Muscle of back (tissue), 11 donors: ENCODE results near the gene RIPK4. TPM values are rescaled to one million over a fixed set of nuclear protein-coding genes. Genes with fewer than 3 reads are reported as not detected.
"Not testable (repeated sequence)": the region's sequence is repeated elsewhere in the genome, so short reads cannot be mapped to it uniquely, and the experiment has no call there.

Experiments used
- DNase-seq, 3 donors: peaks; one replicate each; pipeline versions ENCODE4 v3.0.0 to v3.0.0-alpha.2; 2013
- polyA plus RNA-seq, 10 donors: library from polyadenylated mRNA; unstranded; fragments of 120-200 nt; gene quantifications; one replicate each; pipeline ENCODE4 v1.2.1, GENCODE V29; 2013; ENCODE audit not compliant: insufficient read length in 10 of 10

The RIPK4 gene
- polyA plus RNA-seq, 10 donors, result 0.15 to 3.1 (median 0.26) TPM

DNA sequence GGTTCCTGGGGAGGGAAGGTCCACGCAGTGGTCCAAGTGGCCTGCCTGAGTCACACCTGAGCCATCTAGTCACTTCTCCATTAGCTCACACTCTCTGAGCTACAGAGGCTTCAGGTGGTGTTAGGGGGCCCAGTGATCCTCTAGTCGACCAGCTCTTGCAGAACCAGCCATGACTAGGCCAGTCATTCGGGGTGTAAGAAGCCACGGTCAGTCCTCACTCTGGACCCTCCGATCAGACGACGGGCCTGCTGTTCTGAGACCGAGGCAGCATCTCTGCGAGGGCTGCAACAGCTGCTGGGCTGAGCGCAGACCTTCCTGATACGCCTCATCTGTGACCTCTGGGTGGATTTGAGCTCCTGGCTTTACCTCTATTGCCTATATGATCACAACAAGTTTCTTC lies 68.8 kb downstream of the RIPK4 start:
- DNase-seq, result no peak

DNA sequence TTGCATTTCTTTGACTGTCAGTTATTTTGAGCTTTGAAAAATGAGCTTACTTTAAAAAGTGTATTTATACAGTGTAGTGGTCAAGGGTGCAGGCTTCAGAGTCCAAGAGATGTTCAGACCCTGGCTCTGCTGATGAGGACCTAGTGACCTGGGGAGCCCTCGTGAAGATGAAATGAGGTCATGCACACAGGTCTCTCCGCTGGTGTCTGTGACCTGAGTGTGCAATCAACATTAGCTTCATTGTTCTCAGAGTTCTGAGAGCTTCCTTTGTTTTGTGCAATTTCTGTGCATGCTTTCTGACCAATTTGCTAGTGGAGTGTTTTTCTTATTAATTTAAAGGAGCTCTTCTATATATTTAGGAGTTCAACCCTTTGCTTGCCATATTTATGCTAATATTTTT lies 71.3 kb downstream of the RIPK4 start:
- DNase-seq, result no peak

DNA sequence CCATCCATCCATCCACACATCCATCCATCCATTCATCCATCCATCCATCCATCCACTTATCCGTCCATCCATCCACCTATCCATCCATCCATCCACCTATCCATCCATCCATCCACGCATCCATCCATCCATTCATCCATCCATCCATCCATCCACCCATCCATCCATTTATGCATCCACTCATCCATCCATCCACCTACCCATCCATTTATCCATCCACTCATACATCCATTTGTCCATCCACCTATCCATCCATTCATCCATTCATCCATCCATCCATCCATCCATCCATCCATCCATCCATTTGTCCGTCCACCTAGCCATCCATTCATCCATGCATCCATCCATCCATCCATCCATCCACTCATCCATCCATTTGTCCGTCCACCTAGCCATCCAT lies 72.8 kb downstream of the RIPK4 start:
- not testable (repeated sequence) for DNase-seq

DNA sequence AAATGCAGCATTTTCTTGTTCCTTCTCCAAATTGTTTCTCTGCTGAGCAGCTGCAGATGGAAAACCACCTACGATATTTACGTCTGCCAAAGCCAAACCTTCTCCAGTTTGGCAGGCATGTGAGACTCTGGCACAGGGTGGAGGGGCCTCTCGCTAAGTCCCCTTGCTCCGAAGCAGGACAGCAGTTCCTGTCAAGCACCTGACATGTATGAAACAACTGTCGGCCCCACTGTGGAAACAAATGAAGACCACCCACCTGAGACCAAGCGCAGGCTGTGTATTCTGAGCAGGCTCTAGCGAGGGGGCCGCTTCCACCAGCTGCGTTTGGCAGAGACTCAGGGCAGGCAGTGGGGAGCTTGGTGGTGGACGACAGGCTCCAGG lies 74.7 kb downstream of the RIPK4 start:
- peak in 2 of 3 donors; percentile 16 to 61 for DNase-seq

DNA sequence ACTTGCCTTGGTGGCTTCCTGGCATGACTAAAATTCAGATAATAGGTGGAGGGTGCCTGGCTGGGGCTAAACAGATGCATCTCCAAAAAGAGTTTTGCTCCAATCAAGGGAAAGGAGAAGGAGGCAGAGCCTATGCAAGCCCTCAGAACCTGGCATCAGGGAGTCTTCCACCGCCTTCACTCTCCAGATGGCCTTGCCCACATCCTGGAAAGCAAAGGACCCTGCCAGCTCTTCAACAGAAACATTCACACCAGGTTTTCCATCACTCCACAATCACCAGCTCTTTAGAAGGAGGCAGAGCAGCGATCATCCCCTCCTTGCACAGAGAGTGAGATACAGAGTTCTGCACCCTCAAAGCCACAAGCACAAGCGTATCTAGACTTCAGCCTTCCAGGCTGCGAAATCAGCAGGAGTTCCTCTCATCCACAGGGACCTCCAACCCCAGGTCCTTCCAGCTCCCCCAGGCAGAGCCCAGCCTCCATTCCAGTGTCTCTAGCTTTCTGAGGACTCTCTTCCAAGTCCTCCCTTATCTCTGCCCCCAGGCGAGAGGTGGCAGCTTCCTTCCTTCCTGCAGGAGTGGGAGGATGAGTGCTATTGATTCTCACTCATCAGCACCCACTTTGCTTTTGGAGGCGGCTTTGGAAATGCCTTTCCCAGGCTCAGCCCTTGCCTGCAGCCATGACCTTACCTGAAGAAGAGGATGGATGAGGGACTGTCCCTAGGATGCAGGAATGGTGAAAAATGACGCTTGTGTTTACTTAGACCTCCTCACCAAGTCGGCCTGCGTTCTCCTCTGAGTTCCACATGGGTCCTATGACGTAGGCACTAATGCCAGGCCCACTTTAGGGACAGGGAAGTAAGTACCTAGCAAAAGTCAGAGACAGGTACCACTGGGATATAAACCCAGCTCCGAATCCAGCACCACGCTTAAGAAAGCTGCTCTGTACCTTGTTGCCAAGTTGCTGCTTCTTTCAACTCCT lies 75.4 kb downstream of the RIPK4 start:
- no peak for DNase-seq

Other genes starting within 250 kb of the RIPK4 start
- gene PRDM15, start 112.3 kb upstream of the RIPK4 start, polyA plus RNA-seq, result 1 to 10 TPM; 3.4 to 6.6 (median 4.2) TPM
- 10 to 100 TPM in 7 of 10 donors, 1 to 10 TPM in 3; 6.5 to 13.1 (median 10.9) TPM for gene C2CD2, start 187.0 kb upstream of the RIPK4 start, polyA plus RNA-seq
- 1 to 10 TPM; 4.9 to 7.6 (median 5.9) TPM for gene ZBTB21, start 243.3 kb upstream of the RIPK4 start, polyA plus RNA-seq